IMR-90 (cell line): ENCODE measurements around the gene CGGBP1. TPM values are rescaled to one million over a fixed set of nuclear protein-coding genes. Genes with fewer than 3 reads are reported as not detected.

Experiments
- ATAC-seq: fragments of 200-7000 bp; cut with Tn5 transposase; 2 replicates; pipeline ENCODE4 v1.9.1; 2020; ENCODE audit warnings: low read depth, mild to moderate bottlenecking, moderate library complexity
- BruUV-seq: library from RNA; stranded (reverse); fragments of 400-500 nt; replicated peaks from 2 replicates; lab custom pipeline; 2021; lab: Mats Ljungman, UMichigan
- CTCF ChIA-PET: fragments of 300-600 bp; formaldehyde crosslinking; extraction: SDS; loops from one replicate; lab custom pipeline; 2021; ENCODE audit warnings: antibody characterized with exemption; lab: Yijun Ruan, JAX
- POLR2A ChIA-PET: fragments of 300-600 bp; sonication (Branson Sonifier 250); formaldehyde crosslinking; loops from one replicate; lab custom pipeline; 2022; ENCODE audit warnings: antibody characterized with exemption; ENCODE audit not compliant: unreplicated experiment; lab: Charles Lee
- DNase-seq: peaks from one replicate; pipeline ENCODE4 v3.0.0; 2013
- H2AFZ ChIP-seq: replicated peaks from 2 replicates; pipeline ENCODE3; 2013; ENCODE audit warnings: low read length, mild to moderate bottlenecking; ENCODE audit not compliant: poor library complexity
- H2AK5ac ChIP-seq: 2 replicates; pipeline ENCODE4 v1.6.1; 2013; ENCODE audit warnings: low read depth, low read length, inconsistent platforms
- H2AK9ac ChIP-seq: replicated peaks from 2 replicates; pipeline ENCODE3; 2013; ENCODE audit warnings: mild to moderate bottlenecking, low read depth, low read length, moderate library complexity; ENCODE audit not compliant: poor library complexity
- H2BK120ac ChIP-seq: 2 replicates; pipeline ENCODE4 v1.6.1; 2013; ENCODE audit warnings: low read depth, low read length, inconsistent platforms
- H2BK15ac ChIP-seq: 3 replicates; pipeline ENCODE4 v1.6.1; 2013; ENCODE audit warnings: low read depth, low read length, inconsistent platforms
- H2BK20ac ChIP-seq: 2 replicates; pipeline ENCODE4 v1.6.1; 2013; ENCODE audit warnings: low read depth, mild to moderate bottlenecking, inconsistent platforms, low read length, moderate library complexity
- H2BK5ac ChIP-seq: 2 replicates; pipeline ENCODE4 v1.6.1; 2013; ENCODE audit warnings: mild to moderate bottlenecking, low read depth, low read length, inconsistent platforms; ENCODE audit not compliant: poor library complexity, severe bottlenecking
- H3K14ac ChIP-seq: replicated peaks from 2 replicates; pipeline ENCODE4 v1.6.1; 2013; ENCODE audit warnings: low read depth, low read length, inconsistent platforms
- H3K18ac ChIP-seq: 2 replicates; pipeline ENCODE4 v1.6.1; 2013; ENCODE audit warnings: low read depth, low read length, control low read depth
- H3K23ac ChIP-seq: 2 replicates; pipeline ENCODE4 v1.6.1; 2013; ENCODE audit warnings: low read depth, low read length, inconsistent platforms
- H3K27ac ChIP-seq: 2 replicates; pipeline ENCODE4 v1.5.1; 2013; ENCODE audit warnings: mild to moderate bottlenecking, control low read depth, low read length; ENCODE audit not compliant: insufficient read depth
- H3K27me3 ChIP-seq: 2 replicates; pipeline ENCODE4 v1.6.1; 2013; ENCODE audit warnings: low read length; ENCODE audit not compliant: control insufficient read depth, insufficient read depth
- H3K36me3 ChIP-seq: 2 replicates; pipeline ENCODE4 v1.6.1; 2013; ENCODE audit warnings: low read length, mixed read lengths; ENCODE audit not compliant: control insufficient read depth, insufficient read depth
- H3K4ac ChIP-seq: 2 replicates; pipeline ENCODE4 v1.6.1; 2013; ENCODE audit warnings: low read depth, low read length, inconsistent platforms
- H3K4me1 ChIP-seq: 2 replicates; pipeline ENCODE4 v1.6.1; 2013; ENCODE audit warnings: low read length, mixed read lengths; ENCODE audit not compliant: control insufficient read depth, insufficient read depth
- H3K4me2 ChIP-seq: 2 replicates; pipeline ENCODE4 v1.6.1; 2013; ENCODE audit warnings: low read depth, mild to moderate bottlenecking, control low read depth, low read length, moderate library complexity
- H3K4me3 ChIP-seq: 2 replicates; pipeline ENCODE4 v1.5.1; 2013; ENCODE audit warnings: low read depth, mild to moderate bottlenecking, control low read depth, low read length, moderate library complexity; ENCODE audit not compliant: insufficient read depth
- H3K56ac ChIP-seq: 2 replicates; pipeline ENCODE4 v1.6.1; 2013; ENCODE audit warnings: low read length, inconsistent platforms; ENCODE audit not compliant: insufficient read depth; ENCODE audit errors: extremely low read depth
- H3K79me1 ChIP-seq, 2 experiments: 2 replicates each; pipeline ENCODE4 v1.6.1; 2013; ENCODE audit warnings: low read length in 2 of 2, inconsistent platforms in 1 of 2, low read depth in 1 of 2
- H3K9ac ChIP-seq: 2 replicates; pipeline ENCODE4 v1.6.1; 2013; ENCODE audit warnings: low read depth, low read length, control low read depth
- H3K9me1 ChIP-seq: 2 replicates; pipeline ENCODE4 v1.6.1; 2013; ENCODE audit warnings: low read length, inconsistent platforms; ENCODE audit not compliant: insufficient read depth
- H3K9me3 ChIP-seq: 2 replicates; pipeline ENCODE4 v1.6.1; 2013; ENCODE audit warnings: low read length; ENCODE audit not compliant: control insufficient read depth, insufficient read depth
- H4K20me1 ChIP-seq: 2 replicates; pipeline ENCODE4 v1.6.1; 2013; ENCODE audit warnings: low read length, inconsistent platforms; ENCODE audit not compliant: insufficient read depth
- H4K5ac ChIP-seq: 2 replicates; pipeline ENCODE4 v1.6.1; 2013; ENCODE audit warnings: mild to moderate bottlenecking, low read depth, low read length, control low read depth
- H4K8ac ChIP-seq, 2 experiments: 2 replicates each; pipeline ENCODE4 v1.6.1; 2013; ENCODE audit warnings: low read depth in 2 of 2, low read length in 2 of 2, control low read depth in 1 of 2, inconsistent platforms in 1 of 2
- H4K91ac ChIP-seq: 2 replicates; pipeline ENCODE4 v1.6.1; 2013; ENCODE audit warnings: low read depth, low read length, inconsistent platforms; ENCODE audit not compliant: insufficient read depth
- BHLHE40 ChIP-seq: fragments of 150-350 bp; IDR thresholded peaks from 2 replicates; pipeline ENCODE4 v1.6.1; 2016; ENCODE audit warnings: mild to moderate bottlenecking, low read depth, low read length
- CEBPB ChIP-seq: IDR thresholded peaks from 2 replicates; pipeline ENCODE4 v1.6.1; 2012; ENCODE audit warnings: low read depth, low read length, improper control_type of control experiment
- CHD1 ChIP-seq: IDR thresholded peaks from 2 replicates; pipeline ENCODE4 v1.6.1; 2012; ENCODE audit warnings: low read depth, low read length, improper control_type of control experiment
- FOS ChIP-seq: fragments of 150-350 bp; IDR thresholded peaks from 2 replicates; pipeline ENCODE4 v1.6.1; 2016; ENCODE audit warnings: low read depth, low read length
- MAFK ChIP-seq: IDR thresholded peaks from 2 replicates; pipeline ENCODE4 v1.6.1; 2012; ENCODE audit warnings: low read depth, low read length, improper control_type of control experiment
- MAZ ChIP-seq: IDR thresholded peaks from 2 replicates; pipeline ENCODE4 v1.6.1; 2012; ENCODE audit warnings: low read depth, mild to moderate bottlenecking, low read length, improper control_type of control experiment, moderate library complexity, borderline replicate concordance
- MXI1 ChIP-seq: IDR thresholded peaks from 2 replicates; pipeline ENCODE4 v1.6.1; 2012; ENCODE audit warnings: low read depth, mild to moderate bottlenecking, low read length, moderate library complexity, borderline replicate concordance
- NFE2L2 ChIP-seq: fragments of 150-350 bp; IDR thresholded peaks from 2 replicates; pipeline ENCODE4 v1.6.1; 2016; ENCODE audit warnings: low read depth, mild to moderate bottlenecking, low read length
- POLR2A ChIP-seq: IDR thresholded peaks from 2 replicates; pipeline ENCODE4 v1.6.1; 2012; ENCODE audit warnings: mild to moderate bottlenecking, low read depth, low read length
- RAD21 ChIP-seq: IDR thresholded peaks from 2 replicates; pipeline ENCODE4 v1.6.1; 2012; ENCODE audit warnings: low read length, improper control_type of control experiment
- RCOR1 ChIP-seq: IDR thresholded peaks from 2 replicates; pipeline ENCODE4 v1.6.1; 2012; ENCODE audit warnings: mild to moderate bottlenecking, low read length, improper control_type of control experiment; ENCODE audit not compliant: insufficient replicate concordance
- RFX5 ChIP-seq: IDR thresholded peaks from 2 replicates; pipeline ENCODE4 v1.8.0; 2012; ENCODE audit warnings: low read depth, mild to moderate bottlenecking, low read length, moderate library complexity
- SMC3 ChIP-seq: fragments of 150-350 bp; IDR thresholded peaks from 2 replicates; pipeline ENCODE4 v1.6.1; 2016; ENCODE audit warnings: low read depth, mild to moderate bottlenecking, antibody characterized with exemption, low read length, moderate library complexity
- WGBS, 2 experiments: methylation state at CpG; one replicate each; pipeline versions ENCODE4 v1.1.5 to v1.1.7; 2013; ENCODE audit warnings: missing lambda C conversion rate in 2 of 2; ENCODE audit not compliant: insufficient read length in 1 of 2; ENCODE audit errors: extremely low coverage in 2 of 2; 5-methylcytosine and 5-hydroxymethylcytosine counted together
- dilution Hi-C: fragments of 300-500 bp; cut with HindIII; formaldehyde crosslinking; loops from one replicate; pipeline ENCODE4 v1.14.3; 2018; ENCODE audit warnings: low sequenced_read_pairs; ENCODE audit not compliant: unreplicated experiment
- in situ Hi-C: fragments of 300-500 bp; cut with MboI; formaldehyde crosslinking; loops from 3 replicates; pipeline ENCODE4 v1.14.3; 2019; ENCODE audit warnings: low sequenced_read_pairs, inconsistent platforms, mixed read lengths
- intact Hi-C: fragments of 100-400 bp; cut with micrococcal nuclease; formaldehyde crosslinking; loops from 2 replicates; pipeline ENCODE4 v1.10.0; 2022
- polyA plus RNA-seq, 3 experiments: library from polyadenylated mRNA; depleted of rRNA; stranded (reverse); fragments of >200 nt; gene quantifications; 2 replicates each; pipeline ENCODE4 v1.2.3, GENCODE V29; 2012; ENCODE audit warnings: low replicate concordance in 1 of 3
- total RNA-seq: library from RNA; depleted of rRNA; stranded (reverse); fragments of >200 nt; gene quantifications from 2 replicates; pipeline ENCODE4 v1.2.3, GENCODE V29; 2012
- TF ChIP-seq, protein P1 (sequence below): fragments of 150-350 bp; IDR thresholded peaks from 2 replicates; pipeline ENCODE4 v1.6.1; 2016; ENCODE audit warnings: low read depth, mild to moderate bottlenecking, low read length, moderate library complexity, borderline replicate concordance
- TF ChIP-seq, protein P2 (sequence below): fragments of 150-350 bp; IDR thresholded peaks from 2 replicates; pipeline ENCODE4 v1.6.1; 2017; ENCODE audit warnings: mild to moderate bottlenecking, antibody characterized with exemption, low read length, low read depth
- TF ChIP-seq, protein P3 (sequence below): conservative IDR thresholded peaks from 2 replicates; pipeline ENCODE4 v1.5.1; 2012; ENCODE audit warnings: mild to moderate bottlenecking, low read depth, low read length, improper control_type of control experiment

Gene CGGBP1
- total and polyA plus RNA-seq, 2 of the 4 experiments (the other 2 are of a cell fraction), result 42.1 to 47.7 TPM

DNA sequence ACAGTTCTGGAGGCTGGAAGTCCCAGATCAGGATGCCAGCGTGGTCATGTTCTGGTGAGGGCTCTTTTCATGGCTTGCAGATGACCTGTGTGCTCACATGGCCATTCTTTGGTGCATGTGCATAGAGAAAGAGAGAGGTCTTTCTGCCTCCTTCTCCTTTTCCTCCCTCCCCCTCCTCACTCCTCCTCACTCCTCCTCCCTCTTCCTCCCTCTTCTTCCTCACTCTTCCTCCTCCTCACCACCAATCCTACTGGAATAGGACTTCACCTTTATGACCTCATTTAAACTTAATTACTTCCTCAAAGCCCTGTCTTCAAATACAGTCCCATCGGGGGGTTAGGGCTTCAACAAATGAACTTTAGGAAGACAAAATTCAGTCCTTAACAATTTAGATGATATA, 24.0 kb upstream of the CGGBP1 start:
- dilution Hi-C loops, result no loop called here
- Histone ChIP-seq H2AK9ac (no peak overlapping the region), H3K4ac (no peak overlapping the region), H3K27me3 (no peaks in the 10 kb centered on the region), H3K9me3 (no peaks in the 10 kb centered on the region), H3K9ac (no peak overlapping the region), H2BK20ac (no peak overlapping the region), H3K18ac (no peak overlapping the region), H3K4me2 (no peak overlapping the region), H4K5ac (no peak overlapping the region), H3K36me3 (peaks cover 5% of the 10 kb centered on the region), H2BK120ac (no peak overlapping the region), H3K56ac (no peak overlapping the region; the same call in 1 of the 2 replicates), H3K9me1 (no peaks in the 10 kb centered on the region), H2AFZ (no peak overlapping the region), H3K79me1 (peaks cover 8 to 38% of the 10 kb centered on the region in 2 experiments), H3K14ac (no peak overlapping the region), H4K91ac (no peak overlapping the region), H2BK5ac (no peak overlapping the region), H3K23ac (no peak overlapping the region), H3K4me1 (no peaks in the 10 kb centered on the region), H3K4me3 (no peak overlapping the region), H2BK15ac (no peak overlapping the region), H3K27ac (no peak overlapping the region), H4K8ac (no peak overlapping the region), H4K20me1 (peaks cover 23% of the 10 kb centered on the region), H2AK5ac (no peak overlapping the region)
- no peak for DNase-seq
- WGBS, 2 experiments, result no CpG with 5 or more reads among the region's 2 CpGs
- in situ Hi-C loops, result no loop called here
- TF ChIP-seq RAD21, result no peak
- no peak for TF ChIP-seq MXI1
- TF ChIP-seq CHD1, result no peak
- TF ChIP-seq FOS, result no peak
- TF ChIP-seq RFX5, result no peak
- TF ChIP-seq, protein P1, sequence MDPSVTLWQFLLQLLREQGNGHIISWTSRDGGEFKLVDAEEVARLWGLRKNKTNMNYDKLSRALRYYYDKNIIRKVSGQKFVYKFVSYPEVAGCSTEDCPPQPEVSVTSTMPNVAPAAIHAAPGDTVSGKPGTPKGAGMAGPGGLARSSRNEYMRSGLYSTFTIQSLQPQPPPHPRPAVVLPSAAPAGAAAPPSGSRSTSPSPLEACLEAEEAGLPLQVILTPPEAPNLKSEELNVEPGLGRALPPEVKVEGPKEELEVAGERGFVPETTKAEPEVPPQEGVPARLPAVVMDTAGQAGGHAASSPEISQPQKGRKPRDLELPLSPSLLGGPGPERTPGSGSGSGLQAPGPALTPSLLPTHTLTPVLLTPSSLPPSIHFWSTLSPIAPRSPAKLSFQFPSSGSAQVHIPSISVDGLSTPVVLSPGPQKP, result no peak
- no peak for TF ChIP-seq MAFK
- TF ChIP-seq RCOR1, result no peak
- TF ChIP-seq, protein P2, sequence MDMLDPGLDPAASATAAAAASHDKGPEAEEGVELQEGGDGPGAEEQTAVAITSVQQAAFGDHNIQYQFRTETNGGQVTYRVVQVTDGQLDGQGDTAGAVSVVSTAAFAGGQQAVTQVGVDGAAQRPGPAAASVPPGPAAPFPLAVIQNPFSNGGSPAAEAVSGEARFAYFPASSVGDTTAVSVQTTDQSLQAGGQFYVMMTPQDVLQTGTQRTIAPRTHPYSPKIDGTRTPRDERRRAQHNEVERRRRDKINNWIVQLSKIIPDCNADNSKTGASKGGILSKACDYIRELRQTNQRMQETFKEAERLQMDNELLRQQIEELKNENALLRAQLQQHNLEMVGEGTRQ, result no peak
- TF ChIP-seq CEBPB, result no peak
- no peak for TF ChIP-seq SMC3
- TF ChIP-seq, protein P3, sequence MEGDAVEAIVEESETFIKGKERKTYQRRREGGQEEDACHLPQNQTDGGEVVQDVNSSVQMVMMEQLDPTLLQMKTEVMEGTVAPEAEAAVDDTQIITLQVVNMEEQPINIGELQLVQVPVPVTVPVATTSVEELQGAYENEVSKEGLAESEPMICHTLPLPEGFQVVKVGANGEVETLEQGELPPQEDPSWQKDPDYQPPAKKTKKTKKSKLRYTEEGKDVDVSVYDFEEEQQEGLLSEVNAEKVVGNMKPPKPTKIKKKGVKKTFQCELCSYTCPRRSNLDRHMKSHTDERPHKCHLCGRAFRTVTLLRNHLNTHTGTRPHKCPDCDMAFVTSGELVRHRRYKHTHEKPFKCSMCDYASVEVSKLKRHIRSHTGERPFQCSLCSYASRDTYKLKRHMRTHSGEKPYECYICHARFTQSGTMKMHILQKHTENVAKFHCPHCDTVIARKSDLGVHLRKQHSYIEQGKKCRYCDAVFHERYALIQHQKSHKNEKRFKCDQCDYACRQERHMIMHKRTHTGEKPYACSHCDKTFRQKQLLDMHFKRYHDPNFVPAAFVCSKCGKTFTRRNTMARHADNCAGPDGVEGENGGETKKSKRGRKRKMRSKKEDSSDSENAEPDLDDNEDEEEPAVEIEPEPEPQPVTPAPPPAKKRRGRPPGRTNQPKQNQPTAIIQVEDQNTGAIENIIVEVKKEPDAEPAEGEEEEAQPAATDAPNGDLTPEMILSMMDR, result no peak
- no peak for TF ChIP-seq POLR2A
- TF ChIP-seq BHLHE40, result no peak
- TF ChIP-seq NFE2L2, result no peak
- TF ChIP-seq MAZ, result no peak
- BruUV-seq, result no TSS peak
- no peak for ATAC-seq
- CTCF ChIA-PET, result no interaction called here
- POLR2A ChIA-PET, result no interaction called here
- intact Hi-C loops, result no loop called here
